Upper lobe of left lung (tissue), 6 donors: ENCODE data around the gene ACTN1. TPM values are rescaled to one million over a fixed set of nuclear protein-coding genes. Genes with fewer than 3 reads are reported as not detected.
A peak's percentile ranks its signal among the peaks of the same experiment; 100 is the strongest.

Source experiments
- ATAC-seq, 2 donors: fragments of 200-7000 bp; cut with Tn5 transposase; one replicate each; pipeline ENCODE4 v1.9.1; 2022; ENCODE audit warnings: mild to moderate bottlenecking in 2 of 2, moderate library complexity in 2 of 2; ENCODE audit not compliant: low FRiP score in 2 of 2
- DNase-seq, 2 donors: peaks; one replicate each; pipeline ENCODE4 v3.0.0-alpha.2; 2019 to 2020
- H3K27ac ChIP-seq, 4 donors: fragments of 200-600 bp; sonication (generic); one replicate each; pipeline ENCODE4 v1.5.1; 2016 to 2019
- H3K27me3 ChIP-seq, 4 donors: fragments of 200-600 bp; sonication (generic); one replicate each; pipeline ENCODE4 v1.5.1; 2017 to 2019
- H3K36me3 ChIP-seq, 4 donors: fragments of 200-600 bp; sonication (generic); one replicate each; pipeline ENCODE4 v1.5.1; 2016 to 2019
- H3K4me1 ChIP-seq, 4 donors: fragments of 200-600 bp; sonication (generic); one replicate each; pipeline ENCODE4 v1.5.1; 2018 to 2019
- H3K4me3 ChIP-seq, 4 donors: fragments of 200-600 bp; sonication (generic); one replicate each; pipeline ENCODE4 v1.5.1; 2017 to 2019; ENCODE audit warnings: mild to moderate bottlenecking in 2 of 4, moderate library complexity in 1 of 4
- H3K9me3 ChIP-seq, 4 donors: fragments of 200-600 bp; sonication (generic); one replicate each; pipeline ENCODE4 v1.5.1; 2018 to 2019
- EP300 ChIP-seq, 4 donors: sonication (generic); formaldehyde crosslinking; IDR thresholded peaks; one replicate each; pipeline ENCODE4 v1.5.1; 2017; ENCODE audit warnings: antibody characterized with exemption in 4 of 4, control low read depth in 2 of 4
- POLR2A ChIP-seq, 4 donors: fragments of 450-650 bp; IDR thresholded peaks; one replicate each; pipeline ENCODE4 v1.5.1; 2016 to 2017; ENCODE audit warnings: antibody characterized with exemption in 4 of 4, mild to moderate bottlenecking in 2 of 4
- POLR2AphosphoS5 ChIP-seq, 2 donors: sonication (generic); formaldehyde crosslinking; IDR thresholded peaks; one replicate each; pipeline ENCODE4 v1.5.1; 2017; ENCODE audit warnings: antibody characterized with exemption in 2 of 2
- WGBS, 2 donors: methylation state at CpG; one replicate each; pipeline ENCODE4 v1.1.5; 2017 to 2018; 5-methylcytosine and 5-hydroxymethylcytosine counted together
- total RNA-seq, 6 donors: library from RNA; depleted of rRNA in 4 of 6; stranded (reverse); fragments of >200 nt in 4 of 6; gene quantifications; one replicate each; pipeline versions ENCODE4 v1.1.0 to v1.2.1, GENCODE V29; 2016 to 2021
- TF ChIP-seq, protein P1 (sequence below), 6 experiments: fragments of 450-650 bp in 4 of 6; fragments of 200-600 bp in 2 of 6; sonication (generic) in 2 of 6; IDR thresholded peaks; one replicate each; pipeline ENCODE4 v1.5.1; 2016 to 2019; ENCODE audit warnings: antibody characterized with exemption in 6 of 6
- donor health status: DM: no; HTN: no; CAD: no; lungs with moderate emphysema.
- donor health status: DM: no; HTN: yes; CAD: no; lungs with severe emphysema.

Gene ACTN1
- total RNA-seq, 6 donors from 2014 or later, result 117 to 195 (median 157) TPM

DNA sequence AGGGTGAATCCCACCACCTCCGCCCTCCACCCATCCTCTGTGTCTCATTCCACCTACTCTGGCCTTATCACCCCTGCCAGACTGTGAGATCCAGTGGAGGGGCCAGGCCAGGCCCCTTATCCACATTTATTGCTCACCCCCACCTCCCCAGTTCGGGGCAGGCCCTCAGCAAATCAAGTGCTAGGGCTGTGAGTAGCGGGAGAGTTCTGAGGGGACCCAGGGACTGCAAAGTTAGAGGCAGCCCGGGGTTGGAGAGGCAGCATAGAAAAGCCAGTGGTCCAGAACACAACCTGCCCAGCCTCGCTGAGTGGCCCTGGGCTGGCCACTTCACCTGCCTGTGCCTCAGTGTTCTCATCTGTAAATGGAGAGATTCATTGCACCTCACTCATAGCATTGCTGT lies 27.2 kb upstream of the ACTN1 start:
- no peak overlapping the region for H3K27ac ChIP-seq
- H3K4me1 ChIP-seq, result peaks cover 0 to 7% (median 2%) of the 10 kb centered on the region in 4 donors
- H3K9me3 ChIP-seq, result no peaks in the 10 kb centered on the region
- TF ChIP-seq EP300 (IDR thresholded peaks at IDR 0.05) (no peak), POLR2A (IDR thresholded peaks at IDR 0.05) (no peak), POLR2AphosphoS5 (IDR thresholded peaks at IDR 0.05) (no peak)
- TF ChIP-seq, protein P1, sequence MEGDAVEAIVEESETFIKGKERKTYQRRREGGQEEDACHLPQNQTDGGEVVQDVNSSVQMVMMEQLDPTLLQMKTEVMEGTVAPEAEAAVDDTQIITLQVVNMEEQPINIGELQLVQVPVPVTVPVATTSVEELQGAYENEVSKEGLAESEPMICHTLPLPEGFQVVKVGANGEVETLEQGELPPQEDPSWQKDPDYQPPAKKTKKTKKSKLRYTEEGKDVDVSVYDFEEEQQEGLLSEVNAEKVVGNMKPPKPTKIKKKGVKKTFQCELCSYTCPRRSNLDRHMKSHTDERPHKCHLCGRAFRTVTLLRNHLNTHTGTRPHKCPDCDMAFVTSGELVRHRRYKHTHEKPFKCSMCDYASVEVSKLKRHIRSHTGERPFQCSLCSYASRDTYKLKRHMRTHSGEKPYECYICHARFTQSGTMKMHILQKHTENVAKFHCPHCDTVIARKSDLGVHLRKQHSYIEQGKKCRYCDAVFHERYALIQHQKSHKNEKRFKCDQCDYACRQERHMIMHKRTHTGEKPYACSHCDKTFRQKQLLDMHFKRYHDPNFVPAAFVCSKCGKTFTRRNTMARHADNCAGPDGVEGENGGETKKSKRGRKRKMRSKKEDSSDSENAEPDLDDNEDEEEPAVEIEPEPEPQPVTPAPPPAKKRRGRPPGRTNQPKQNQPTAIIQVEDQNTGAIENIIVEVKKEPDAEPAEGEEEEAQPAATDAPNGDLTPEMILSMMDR (IDR thresholded peaks at IDR 0.05), result no peak
- ATAC-seq (peak in 1 of 2 donors; percentile 16), DNase-seq (peak in 1 of 2 donors; percentile 29)
- no peaks in the 10 kb centered on the region for H3K27me3 ChIP-seq
- 93 to 95% methylated on average over 5 of the region's 5 CpGs for WGBS, 2 donors
- no peaks in the 10 kb centered on the region for H3K36me3 ChIP-seq
- no peak overlapping the region for H3K4me3 ChIP-seq

DNA sequence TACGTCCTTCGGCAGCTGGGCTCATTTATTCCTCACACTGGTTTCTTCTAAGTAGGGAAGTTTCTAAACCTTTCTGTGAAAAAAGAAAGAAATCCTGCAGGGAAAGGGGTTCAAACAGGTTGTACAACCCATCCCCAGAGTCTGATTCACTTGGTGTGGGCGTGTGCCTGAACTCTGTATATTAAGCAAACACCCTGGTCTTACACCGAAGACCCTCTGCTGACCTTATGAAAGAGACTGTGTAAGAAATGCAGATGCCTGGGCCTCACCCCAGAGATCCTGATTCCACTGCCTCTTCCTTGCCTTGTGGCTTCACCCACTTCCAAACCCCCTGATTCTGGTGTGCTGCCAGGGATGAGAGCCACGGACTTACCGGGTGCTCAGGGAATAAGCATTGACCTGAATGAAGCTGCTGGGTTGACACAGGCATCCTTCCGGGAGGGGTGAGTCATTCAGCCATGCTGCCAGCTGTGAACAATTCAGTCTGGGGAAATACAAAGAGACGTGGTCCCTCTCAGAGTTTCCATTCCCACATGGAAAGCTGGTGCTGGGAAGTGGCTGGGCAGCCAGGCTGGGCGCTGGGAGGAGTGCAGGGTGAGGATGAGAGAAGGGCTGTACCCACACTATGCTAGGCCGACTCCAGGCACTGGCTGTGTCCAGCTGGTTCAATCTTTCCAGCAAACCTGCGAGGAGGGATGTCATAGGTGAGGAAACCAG lies 26.5 kb upstream of the ACTN1 start:
- H3K27ac ChIP-seq, result no peak overlapping the region
- WGBS, 2 donors, result 50 to 69% methylated on average over 9 to 11 of the region's 11 CpGs
- ATAC-seq (peak; percentile 44 to 59), DNase-seq (peak; percentile 33 to 45)
- no peaks in the 10 kb centered on the region for H3K36me3 ChIP-seq
- no peaks in the 10 kb centered on the region for H3K9me3 ChIP-seq
- no peak overlapping the region for H3K4me3 ChIP-seq
- TF ChIP-seq POLR2AphosphoS5 (IDR thresholded peaks at IDR 0.05) (peak; percentile 65 to 70), POLR2A (IDR thresholded peaks at IDR 0.05) (no peak), EP300 (IDR thresholded peaks at IDR 0.05) (peak in 3 of 4 donors; percentile 22 to 42 (median 23))
- H3K27me3 ChIP-seq, result no peaks in the 10 kb centered on the region
- peaks cover 0 to 7% (median 2%) of the 10 kb centered on the region in 4 donors for H3K4me1 ChIP-seq

DNA sequence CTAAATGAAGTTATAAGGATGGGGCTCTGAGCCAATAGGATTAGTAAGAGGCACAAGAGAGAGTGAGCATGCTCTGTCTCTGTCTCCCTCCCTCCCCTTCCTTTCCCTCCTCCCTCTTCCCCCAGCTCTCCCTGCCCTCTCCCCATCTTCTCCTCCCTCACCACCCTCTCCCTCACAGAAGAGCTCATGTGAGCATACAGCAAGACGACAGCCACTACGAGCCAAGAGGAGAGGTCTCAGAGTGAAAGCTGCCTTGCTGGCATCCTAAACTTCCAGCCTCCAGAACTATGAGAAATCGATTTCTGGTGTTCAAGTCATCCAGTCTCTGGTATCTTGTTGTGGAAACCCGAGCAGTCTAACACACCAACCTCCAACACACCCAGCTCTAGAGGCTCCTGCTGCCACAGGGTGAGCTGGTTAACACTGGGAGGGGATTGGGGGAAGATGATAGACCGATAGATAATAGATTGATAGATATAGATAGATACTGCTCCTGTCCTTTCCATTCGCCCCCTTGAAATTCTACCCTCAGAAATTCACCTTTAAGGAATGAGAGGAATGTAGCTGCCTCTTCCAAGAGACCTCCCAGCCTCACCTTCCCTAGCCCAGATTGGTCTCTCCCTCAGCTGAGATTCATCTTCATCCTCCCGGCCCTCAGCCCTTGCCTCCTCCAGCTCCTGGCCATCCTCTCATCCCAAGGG lies 25.8 kb upstream of the ACTN1 start:
- no peak for ATAC-seq
- Histone ChIP-seq H3K27me3 (no peaks in the 10 kb centered on the region), H3K4me1 (peaks cover 0 to 7% (median 2%) of the 10 kb centered on the region in 4 donors), H3K27ac (no peak overlapping the region), H3K4me3 (no peak overlapping the region), H3K9me3 (no peaks in the 10 kb centered on the region), H3K36me3 (no peaks in the 10 kb centered on the region)
- TF ChIP-seq POLR2AphosphoS5 (IDR thresholded peaks at IDR 0.05) (no peak), EP300 (IDR thresholded peaks at IDR 0.05) (no peak), POLR2A (IDR thresholded peaks at IDR 0.05) (no peak)
- TF ChIP-seq, protein P1 (IDR thresholded peaks at IDR 0.05), result no peak
- 69 to 81% methylated on average over 7 of the region's 7 CpGs for WGBS, 2 donors
- DNase-seq, result no peak

- H3K36me3 ChIP-seq, result no peaks in the 10 kb centered on the region
- no peak for TF ChIP-seq POLR2AphosphoS5 (IDR thresholded peaks at IDR 0.05)
- no peak for TF ChIP-seq EP300 (IDR thresholded peaks at IDR 0.05)
- no peak for TF ChIP-seq POLR2A (IDR thresholded peaks at IDR 0.05)
- TF ChIP-seq, protein P1 (IDR thresholded peaks at IDR 0.05), result no peak
- H3K4me3 ChIP-seq, result no peak overlapping the region
- no peak overlapping the region for H3K27ac ChIP-seq
- ATAC-seq (no peak), DNase-seq (no peak)
- WGBS, 2 donors, result 81 to 84% methylated on average over 10 of the region's 10 CpGs
- peaks cover 0 to 7% (median 2%) of the 10 kb centered on the region in 4 donors for H3K4me1 ChIP-seq
- no peaks in the 10 kb centered on the region for H3K27me3 ChIP-seq
- H3K9me3 ChIP-seq, result no peaks in the 10 kb centered on the region
Measured at GRCh38 chr14:69003626-69004025, 24.5 kb upstream of the ACTN1 start.

DNA sequence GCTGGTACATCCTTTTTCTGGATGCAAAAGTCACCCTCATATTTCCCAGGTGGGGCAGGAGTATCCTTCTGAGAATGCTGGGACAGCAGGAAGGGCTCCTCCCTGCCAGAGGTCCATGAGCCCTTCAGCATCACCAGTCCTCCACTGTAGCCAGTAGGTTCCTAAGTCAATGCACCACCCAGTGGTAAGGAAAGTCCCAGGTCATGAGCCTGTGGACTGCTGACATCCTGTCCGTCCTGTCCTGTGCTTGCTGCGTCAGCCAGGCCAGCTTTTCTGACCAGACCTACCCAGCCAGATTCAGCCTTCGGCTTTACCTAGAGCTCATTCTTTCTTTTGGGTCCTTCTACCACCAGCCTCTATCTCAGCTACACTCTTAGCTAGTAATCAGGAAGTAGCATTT lies 23.0 kb upstream of the ACTN1 start:
- H3K4me1 ChIP-seq, result peaks cover 0 to 7% (median 2%) of the 10 kb centered on the region in 4 donors
- no peaks in the 10 kb centered on the region for H3K36me3 ChIP-seq
- H3K9me3 ChIP-seq, result no peaks in the 10 kb centered on the region
- peak in 1 of 2 donors; percentile 32 for DNase-seq
- H3K27me3 ChIP-seq, result no peaks in the 10 kb centered on the region
- 68 to 70% methylated on average over 3 of the region's 3 CpGs for WGBS, 2 donors
- H3K27ac ChIP-seq, result no peak overlapping the region
- TF ChIP-seq, protein P1 (IDR thresholded peaks at IDR 0.05), result peak in 3 of 6 experiments; percentile 13 to 34 (median 32)
- TF ChIP-seq POLR2AphosphoS5 (IDR thresholded peaks at IDR 0.05) (no peak), EP300 (IDR thresholded peaks at IDR 0.05) (no peak), POLR2A (IDR thresholded peaks at IDR 0.05) (no peak)
- no peak overlapping the region for H3K4me3 ChIP-seq
- ATAC-seq, result peak in 1 of 2 donors; percentile 47
